SH-SY5Y (cell line): ENCODE data around the gene C19orf44.

Experiments used
- GATA2 ChIP-seq: IDR thresholded peaks from 2 replicates; pipeline ENCODE4 v1.6.1; 2011; ENCODE audit warnings: mild to moderate bottlenecking, low read depth, low read length
- GATA3 ChIP-seq: IDR thresholded peaks from 2 replicates; pipeline ENCODE4 v1.6.1; 2011; ENCODE audit warnings: low read depth, mild to moderate bottlenecking, low read length, moderate library complexity

GRCh38 chr19:16518483-16519229 lies 22.5 kb downstream of the C19orf44 start:
- TF ChIP-seq GATA2 (no peak), GATA3 (no peak)
